ENCODE measurements around the gene SLK.

Gene SLK

GRCh38 chr10:103966671-103967447 lies at the start of gene SLK:
TSS of gene SLK (plus strand) at chr10:103967140. CDS start at chr10:103967746, 606 bp downstream.
- peak; percentile 43 to 82 for DNase-seq

GRCh38 chr10:103917302-103918052 lies 49.5 kb upstream of the SLK start:
- peak in 1 of 2 experiments; percentile 44 for DNase-seq

GRCh38 chr10:103918053-103918846 lies 48.7 kb upstream of the SLK start, which contains the start of gene STN1:
TSS of gene STN1 (minus strand) at chr10:103918184. CDS start at chr10:103917594, 590 bp downstream.
- peak; percentile 68 to 87 for DNase-seq

GRCh38 chr10:103919648-103920025 lies 47.3 kb upstream of the SLK start:
- no peak for DNase-seq

GRCh38 chr10:103921248-103921647 lies 45.7 kb upstream of the SLK start:
- no peak for DNase-seq

- DNase-seq = no peak
These were observed 45.2 kb upstream of the SLK start for GRCh38 chr10:103921750-103922195.

- no peak for DNase-seq
These were observed 44.3 kb upstream of the SLK start for GRCh38 chr10:103922659-103923058.

- DNase-seq = no peak
These were observed 43.4 kb upstream of the SLK start for GRCh38 chr10:103923502-103923901.

- DNase-seq = no peak
These were observed 41.3 kb upstream of the SLK start for GRCh38 chr10:103925591-103925990.

- peak in 1 of 2 experiments; percentile 51 for DNase-seq
These were observed 40.1 kb upstream of the SLK start for GRCh38 chr10:103926722-103927319.

GRCh38 chr10:103928784-103929183 lies 38.2 kb upstream of the SLK start:
- DNase-seq = no peak

GRCh38 chr10:103929381-103929921 lies 37.5 kb upstream of the SLK start:
- no peak for DNase-seq

- no peak for DNase-seq
These were observed 36.5 kb upstream of the SLK start for GRCh38 chr10:103930449-103930848.

- no peak for DNase-seq
These were observed 36.1 kb upstream of the SLK start for GRCh38 chr10:103930881-103931280.

- no peak for DNase-seq
These were observed 35.3 kb upstream of the SLK start for GRCh38 chr10:103931603-103932002.

- DNase-seq = no peak
These were observed 34.7 kb upstream of the SLK start for GRCh38 chr10:103932271-103932670.

- peak; percentile 14 to 55 for DNase-seq
These were observed 34.0 kb upstream of the SLK start for GRCh38 chr10:103932971-103933370.

GRCh38 chr10:103933557-103934121 lies 33.3 kb upstream of the SLK start:
- DNase-seq = peak; percentile 7 to 53

GRCh38 chr10:103934308-103934707 lies 32.6 kb upstream of the SLK start:
- no peak for DNase-seq

- peak in 1 of 2 experiments; percentile 67 for DNase-seq
These were observed 30.9 kb upstream of the SLK start for GRCh38 chr10:103936022-103936421.

- no peak for DNase-seq
These were observed 27.4 kb upstream of the SLK start for GRCh38 chr10:103939522-103939921.

GRCh38 chr10:103941801-103942200 lies 25.1 kb upstream of the SLK start:
- DNase-seq = no peak
